WTC11 (cell line): ENCODE data around the gene ROMO1. TPM values are rescaled to one million over a fixed set of nuclear protein-coding genes. Genes with fewer than 3 reads are reported as not detected.

Source experiments
- ATF1 ChIP-seq: sonication (generic); formaldehyde crosslinking; IDR thresholded peaks from 2 replicates; pipeline ENCODE4 v1.8.1; 2023; ENCODE audit warnings: mild to moderate bottlenecking, moderate library complexity, missing genetic modification reagents
- CBFB ChIP-seq: sonication (generic); formaldehyde crosslinking; IDR thresholded peaks from 2 replicates; pipeline ENCODE4 v1.8.1; 2022; ENCODE audit warnings: mild to moderate bottlenecking, low read depth, missing genetic modification reagents
- CREB1 ChIP-seq: sonication (generic); formaldehyde crosslinking; IDR thresholded peaks from 2 replicates; pipeline ENCODE4 v1.8.0; 2023; ENCODE audit warnings: mild to moderate bottlenecking, missing genetic modification reagents
- ELF4 ChIP-seq: sonication (generic); formaldehyde crosslinking; IDR thresholded peaks from 2 replicates; pipeline ENCODE4 v1.8.1; 2022; ENCODE audit warnings: low read depth, mild to moderate bottlenecking, moderate library complexity, missing genetic modification reagents
- ERG ChIP-seq: fragments of 250-450 bp; sonication (Bioruptor Pico); IDR thresholded peaks from 2 replicates; pipeline ENCODE4 v1.8.0; 2021; ENCODE audit warnings: mild to moderate bottlenecking
- ESRRA ChIP-seq: sonication (generic); formaldehyde crosslinking; IDR thresholded peaks from 2 replicates; pipeline ENCODE4 v1.8.1; 2022; ENCODE audit warnings: mild to moderate bottlenecking, missing genetic modification reagents, borderline replicate concordance
- ETV6 ChIP-seq: sonication (generic); formaldehyde crosslinking; IDR thresholded peaks from 2 replicates; pipeline ENCODE4 v1.8.1; 2022; ENCODE audit warnings: mild to moderate bottlenecking, missing genetic modification reagents
- FOXP4 ChIP-seq: sonication (generic); formaldehyde crosslinking; IDR thresholded peaks from 2 replicates; pipeline ENCODE4 v1.8.0; 2022; ENCODE audit warnings: mild to moderate bottlenecking, missing genetic modification reagents
- GABPB1 ChIP-seq: sonication (generic); formaldehyde crosslinking; IDR thresholded peaks from 2 replicates; pipeline ENCODE4 v1.8.1; 2023; ENCODE audit warnings: mild to moderate bottlenecking, missing genetic modification reagents
- GRHL2 ChIP-seq: fragments of 250-450 bp; sonication (Bioruptor Pico); IDR thresholded peaks from 2 replicates; pipeline ENCODE4 v1.8.0; 2022; ENCODE audit warnings: mild to moderate bottlenecking, moderate library complexity; ENCODE audit not compliant: insufficient replicate concordance, severe bottlenecking
- HMGA2 ChIP-seq: fragments of 250-450 bp; sonication (Bioruptor Pico); IDR thresholded peaks from 2 replicates; pipeline ENCODE4 v1.4.0; 2021; ENCODE audit warnings: mild to moderate bottlenecking, moderate library complexity
- MYBL2 ChIP-seq: sonication (generic); formaldehyde crosslinking; IDR thresholded peaks from 2 replicates; pipeline ENCODE4 v1.8.1; 2023; ENCODE audit warnings: mild to moderate bottlenecking, moderate library complexity, missing genetic modification reagents
- NR1H2 ChIP-seq: sonication (generic); formaldehyde crosslinking; IDR thresholded peaks from 2 replicates; pipeline ENCODE4 v1.9.0; 2021; ENCODE audit warnings: mild to moderate bottlenecking, moderate library complexity, missing genetic modification reagents
- NR2C2 ChIP-seq: sonication (generic); formaldehyde crosslinking; IDR thresholded peaks from 2 replicates; pipeline ENCODE4 v1.8.0; 2022; ENCODE audit warnings: mild to moderate bottlenecking, missing genetic modification reagents
- OVOL2 ChIP-seq: fragments of 250-450 bp; sonication (Bioruptor Pico); IDR thresholded peaks from 2 replicates; pipeline ENCODE4 v1.9.0; 2021; ENCODE audit warnings: mild to moderate bottlenecking, borderline replicate concordance
- RORB ChIP-seq: fragments of 250-450 bp; sonication (Bioruptor Pico); IDR thresholded peaks from 2 replicates; pipeline ENCODE4 v1.9.0; 2021; ENCODE audit warnings: mild to moderate bottlenecking
- SMAD3 ChIP-seq: sonication (generic); formaldehyde crosslinking; IDR thresholded peaks from 2 replicates; pipeline ENCODE4 v1.8.0; 2022; ENCODE audit warnings: missing genetic modification reagents, mild to moderate bottlenecking, borderline replicate concordance
- SP1 ChIP-seq: sonication (generic); formaldehyde crosslinking; conservative IDR thresholded peaks from 2 replicates; pipeline ENCODE4 v1.8.1; 2022; ENCODE audit warnings: missing genetic modification reagents
- TP53 ChIP-seq: sonication (generic); formaldehyde crosslinking; IDR thresholded peaks from 2 replicates; pipeline ENCODE4 v1.8.1; 2023; ENCODE audit warnings: mild to moderate bottlenecking, missing genetic modification reagents
- ZBTB21 ChIP-seq: sonication (generic); formaldehyde crosslinking; IDR thresholded peaks from 2 replicates; pipeline ENCODE4 v1.8.1; 2023; ENCODE audit warnings: mild to moderate bottlenecking, missing genetic modification reagents, borderline replicate concordance
- ZNF317 ChIP-seq: sonication (generic); formaldehyde crosslinking; IDR thresholded peaks from 2 replicates; pipeline ENCODE4 v1.8.1; 2023; ENCODE audit warnings: low read depth, mild to moderate bottlenecking, moderate library complexity, missing genetic modification reagents, borderline replicate concordance
- ZNF423 ChIP-seq: fragments of 250-450 bp; sonication (Bioruptor Pico); IDR thresholded peaks from 2 replicates; pipeline ENCODE4 v2.1.2; 2022; ENCODE audit warnings: mild to moderate bottlenecking, moderate library complexity
- ZNF671 ChIP-seq: fragments of 250-450 bp; sonication (Bioruptor Pico); IDR thresholded peaks from 2 replicates; pipeline ENCODE4 v1.8.0; 2021; ENCODE audit warnings: mild to moderate bottlenecking
- total RNA-seq: library from RNA; stranded (reverse); gene quantifications from 3 replicates; pipeline ENCODE4 v1.2.3, GENCODE V29; 2021
- TF ChIP-seq, protein P1 (sequence below): fragments of 200-600 bp; IDR thresholded peaks from 2 replicates; pipeline ENCODE4 v1.8.0; 2022; ENCODE audit warnings: antibody characterized with exemption
- TF ChIP-seq, protein P2 (sequence below): sonication (generic); formaldehyde crosslinking; IDR thresholded peaks from 2 replicates; pipeline ENCODE4 v1.8.1; 2022; ENCODE audit warnings: low read depth, mild to moderate bottlenecking, moderate library complexity, missing genetic modification reagents, borderline replicate concordance
- TF ChIP-seq, protein P3 (sequence below): sonication (generic); formaldehyde crosslinking; IDR thresholded peaks from 2 replicates; pipeline ENCODE4 v1.8.1; 2022; ENCODE audit warnings: mild to moderate bottlenecking, moderate library complexity, missing genetic modification reagents
- TF ChIP-seq, protein P4 (sequence below): sonication (generic); formaldehyde crosslinking; IDR thresholded peaks from 2 replicates; pipeline ENCODE4 v1.8.0; 2023; ENCODE audit warnings: mild to moderate bottlenecking, missing genetic modification reagents
- TF ChIP-seq, protein P5 (sequence below): fragments of 250-450 bp; sonication (Bioruptor Pico); IDR thresholded peaks from 2 replicates; pipeline ENCODE4 v1.9.0; 2021; ENCODE audit warnings: moderate library complexity, mild to moderate bottlenecking, inconsistent platforms, borderline replicate concordance
- TF ChIP-seq, protein P6 (sequence below): fragments of 250-450 bp; sonication (Bioruptor Pico); IDR thresholded peaks from 2 replicates; pipeline ENCODE4 v1.9.0; 2021; ENCODE audit warnings: mild to moderate bottlenecking

ROMO1 gene
- total RNA-seq, 1 experiment from 2014 or later: 213 TPM

- TF ChIP-seq, protein P1, sequence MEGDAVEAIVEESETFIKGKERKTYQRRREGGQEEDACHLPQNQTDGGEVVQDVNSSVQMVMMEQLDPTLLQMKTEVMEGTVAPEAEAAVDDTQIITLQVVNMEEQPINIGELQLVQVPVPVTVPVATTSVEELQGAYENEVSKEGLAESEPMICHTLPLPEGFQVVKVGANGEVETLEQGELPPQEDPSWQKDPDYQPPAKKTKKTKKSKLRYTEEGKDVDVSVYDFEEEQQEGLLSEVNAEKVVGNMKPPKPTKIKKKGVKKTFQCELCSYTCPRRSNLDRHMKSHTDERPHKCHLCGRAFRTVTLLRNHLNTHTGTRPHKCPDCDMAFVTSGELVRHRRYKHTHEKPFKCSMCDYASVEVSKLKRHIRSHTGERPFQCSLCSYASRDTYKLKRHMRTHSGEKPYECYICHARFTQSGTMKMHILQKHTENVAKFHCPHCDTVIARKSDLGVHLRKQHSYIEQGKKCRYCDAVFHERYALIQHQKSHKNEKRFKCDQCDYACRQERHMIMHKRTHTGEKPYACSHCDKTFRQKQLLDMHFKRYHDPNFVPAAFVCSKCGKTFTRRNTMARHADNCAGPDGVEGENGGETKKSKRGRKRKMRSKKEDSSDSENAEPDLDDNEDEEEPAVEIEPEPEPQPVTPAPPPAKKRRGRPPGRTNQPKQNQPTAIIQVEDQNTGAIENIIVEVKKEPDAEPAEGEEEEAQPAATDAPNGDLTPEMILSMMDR: no peak
- TF ChIP-seq HMGA2 (CRISPR knock-in tag): no peak
- TF ChIP-seq, protein P2, sequence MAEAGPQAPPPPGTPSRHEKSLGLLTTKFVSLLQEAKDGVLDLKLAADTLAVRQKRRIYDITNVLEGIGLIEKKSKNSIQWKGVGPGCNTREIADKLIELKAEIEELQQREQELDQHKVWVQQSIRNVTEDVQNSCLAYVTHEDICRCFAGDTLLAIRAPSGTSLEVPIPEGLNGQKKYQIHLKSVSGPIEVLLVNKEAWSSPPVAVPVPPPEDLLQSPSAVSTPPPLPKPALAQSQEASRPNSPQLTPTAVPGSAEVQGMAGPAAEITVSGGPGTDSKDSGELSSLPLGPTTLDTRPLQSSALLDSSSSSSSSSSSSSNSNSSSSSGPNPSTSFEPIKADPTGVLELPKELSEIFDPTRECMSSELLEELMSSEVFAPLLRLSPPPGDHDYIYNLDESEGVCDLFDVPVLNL (CRISPR knock-in tag): no peak
- no peak for TF ChIP-seq CREB1 (CRISPR knock-in tag)
- no peak for TF ChIP-seq ZNF317
- no peak for TF ChIP-seq GRHL2 (CRISPR knock-in tag)
- TF ChIP-seq, protein P3, sequence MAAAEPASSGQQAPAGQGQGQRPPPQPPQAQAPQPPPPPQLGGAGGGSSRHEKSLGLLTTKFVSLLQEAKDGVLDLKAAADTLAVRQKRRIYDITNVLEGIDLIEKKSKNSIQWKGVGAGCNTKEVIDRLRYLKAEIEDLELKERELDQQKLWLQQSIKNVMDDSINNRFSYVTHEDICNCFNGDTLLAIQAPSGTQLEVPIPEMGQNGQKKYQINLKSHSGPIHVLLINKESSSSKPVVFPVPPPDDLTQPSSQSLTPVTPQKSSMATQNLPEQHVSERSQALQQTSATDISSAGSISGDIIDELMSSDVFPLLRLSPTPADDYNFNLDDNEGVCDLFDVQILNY (CRISPR knock-in tag): peak; percentile 79
- peak; percentile 99 for TF ChIP-seq NR2C2
- no peak for TF ChIP-seq ATF1 (CRISPR knock-in tag)
- TF ChIP-seq ERG: no peak
- TF ChIP-seq ZNF671: peak; percentile 53; the same call in 1 of the 2 replicates
- TF ChIP-seq ELF4: no peak; the same call in 1 of the 2 replicates
- peak; percentile 87; the same call in 1 of the 2 replicates for TF ChIP-seq ETV6 (CRISPR knock-in tag)
- TF ChIP-seq, protein P4, sequence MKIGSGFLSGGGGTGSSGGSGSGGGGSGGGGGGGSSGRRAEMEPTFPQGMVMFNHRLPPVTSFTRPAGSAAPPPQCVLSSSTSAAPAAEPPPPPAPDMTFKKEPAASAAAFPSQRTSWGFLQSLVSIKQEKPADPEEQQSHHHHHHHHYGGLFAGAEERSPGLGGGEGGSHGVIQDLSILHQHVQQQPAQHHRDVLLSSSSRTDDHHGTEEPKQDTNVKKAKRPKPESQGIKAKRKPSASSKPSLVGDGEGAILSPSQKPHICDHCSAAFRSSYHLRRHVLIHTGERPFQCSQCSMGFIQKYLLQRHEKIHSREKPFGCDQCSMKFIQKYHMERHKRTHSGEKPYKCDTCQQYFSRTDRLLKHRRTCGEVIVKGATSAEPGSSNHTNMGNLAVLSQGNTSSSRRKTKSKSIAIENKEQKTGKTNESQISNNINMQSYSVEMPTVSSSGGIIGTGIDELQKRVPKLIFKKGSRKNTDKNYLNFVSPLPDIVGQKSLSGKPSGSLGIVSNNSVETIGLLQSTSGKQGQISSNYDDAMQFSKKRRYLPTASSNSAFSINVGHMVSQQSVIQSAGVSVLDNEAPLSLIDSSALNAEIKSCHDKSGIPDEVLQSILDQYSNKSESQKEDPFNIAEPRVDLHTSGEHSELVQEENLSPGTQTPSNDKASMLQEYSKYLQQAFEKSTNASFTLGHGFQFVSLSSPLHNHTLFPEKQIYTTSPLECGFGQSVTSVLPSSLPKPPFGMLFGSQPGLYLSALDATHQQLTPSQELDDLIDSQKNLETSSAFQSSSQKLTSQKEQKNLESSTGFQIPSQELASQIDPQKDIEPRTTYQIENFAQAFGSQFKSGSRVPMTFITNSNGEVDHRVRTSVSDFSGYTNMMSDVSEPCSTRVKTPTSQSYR (CRISPR knock-in tag): no peak
- TF ChIP-seq SMAD3 (CRISPR knock-in tag): peak; percentile 81
- TF ChIP-seq GABPB1 (CRISPR knock-in tag): peak; percentile 94
- peak; percentile 90 for TF ChIP-seq ZBTB21
- no peak for TF ChIP-seq NR1H2 (CRISPR knock-in tag)
- TF ChIP-seq, protein P5, sequence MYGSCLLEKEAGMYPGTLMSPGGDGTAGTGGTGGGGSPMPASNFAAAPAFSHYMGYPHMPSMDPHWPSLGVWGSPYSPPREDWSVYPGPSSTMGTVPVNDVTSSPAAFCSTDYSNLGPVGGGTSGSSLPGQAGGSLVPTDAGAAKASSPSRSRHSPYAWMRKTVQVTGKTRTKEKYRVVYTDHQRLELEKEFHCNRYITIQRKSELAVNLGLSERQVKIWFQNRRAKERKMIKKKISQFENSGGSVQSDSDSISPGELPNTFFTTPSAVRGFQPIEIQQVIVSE (CRISPR knock-in tag): no peak
- TF ChIP-seq SP1 (CRISPR knock-in tag): peak; percentile 63
- TF ChIP-seq OVOL2 (CRISPR knock-in tag): no peak
- TF ChIP-seq FOXP4 (CRISPR knock-in tag): no peak
- TF ChIP-seq RORB (CRISPR knock-in tag): no peak
- TF ChIP-seq ZNF423 (CRISPR knock-in tag): no peak
- TF ChIP-seq, protein P6, sequence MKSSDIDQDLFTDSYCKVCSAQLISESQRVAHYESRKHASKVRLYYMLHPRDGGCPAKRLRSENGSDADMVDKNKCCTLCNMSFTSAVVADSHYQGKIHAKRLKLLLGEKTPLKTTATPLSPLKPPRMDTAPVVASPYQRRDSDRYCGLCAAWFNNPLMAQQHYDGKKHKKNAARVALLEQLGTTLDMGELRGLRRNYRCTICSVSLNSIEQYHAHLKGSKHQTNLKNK: no peak
- 0 out of 2 replicates have a peak, but pooled peaks have one; percentile 20 for TF ChIP-seq ESRRA (CRISPR knock-in tag)
- 0 out of 2 replicates have a peak, but pooled peaks have one; percentile 39 for TF ChIP-seq CBFB (CRISPR knock-in tag)
- peak; percentile 87 for TF ChIP-seq TP53 (CRISPR knock-in tag)
- no peak; the same call in 1 of the 2 replicates for TF ChIP-seq MYBL2 (CRISPR knock-in tag)
Measured at GRCh38 chr20:35699127-35699956, at the start of gene ROMO1, which contains the start of gene NFS1 (continued).
